K562 (cell line): ENCODE measurements around the gene EFHC2. TPM values are rescaled to one million over a fixed set of nuclear protein-coding genes. Genes with fewer than 3 reads are reported as not detected.

ENCODE experiments used
- BHLHE40 ChIP-seq: IDR thresholded peaks from 2 replicates; pipeline ENCODE4 v1.6.1; 2011; ENCODE audit warnings: low read length, improper control_type of control experiment
- SMAD4 ChIP-seq: fragments of 250-450 bp; sonication (Bioruptor Pico); conservative IDR thresholded peaks from 2 replicates; pipeline ENCODE4 v1.8.0; 2021; ENCODE audit warnings: inconsistent platforms, mild to moderate bottlenecking, moderate library complexity
- TEAD1 ChIP-seq, 2 experiments: fragments of 450-650 bp in 1 of 2; sonication (generic) in 1 of 2; formaldehyde crosslinking; IDR thresholded peaks; 2 replicates each; pipeline versions ENCODE4 v1.4.0 to v1.8.0; 2020 to 2022; ENCODE audit warnings: mild to moderate bottlenecking in 2 of 2, missing genetic modification reagents in 1 of 2
- ZNF407 ChIP-seq: fragments of 450-650 bp; IDR thresholded peaks from 2 replicates; pipeline ENCODE4 v1.6.1; 2016; ENCODE audit warnings: low read depth
- polyA plus RNA-seq, 8 experiments: library from polyadenylated mRNA; depleted of rRNA in 4 of 8; stranded (reverse) in 5 of 8; unstranded in 3 of 8; fragments of >200 nt; fragmentation: Nextera tagmentation in 2 of 8; fragmentation: Illumina TruSeq in 1 of 8; extraction: Ambion mirVana in 2 of 8; extraction: Trizol in 1 of 8; gene quantifications; 2 replicates each; pipeline versions ENCODE4 v1.2.1 to v1.2.3, GENCODE V29; 2011 to 2014; ENCODE audit warnings: inconsistent platforms in 1 of 8, missing spikeins in 1 of 8
- total RNA-seq, 7 experiments: library from RNA; depleted of rRNA in 6 of 7; stranded (reverse); fragments of >200 nt in 6 of 7; fragmentation: Illumina TruSeq in 2 of 7; extraction: Trizol in 2 of 7; gene quantifications; 2 replicates each; pipeline versions ENCODE4 v1.2.1 to v1.2.3, GENCODE V29; 2011 to 2021; ENCODE audit warnings: low replicate concordance in 1 of 7

Gene EFHC2
- total and polyA plus RNA-seq, 9 of the 15 experiments (the other 6 are each of a cell fraction or from before 2014, with no cell fraction given): 1.3 to 8.1 (median 3.0) TPM

GRCh38 chrX:44384688-44385338, 41.3 kb upstream of the EFHC2 start (continued):
- TF ChIP-seq ZNF407 (no peak), TEAD1 (CRISPR knock-in tag; IDR thresholded peaks at IDR 0.05) (peak in 1 of 2 experiments; percentile 45; a peak in 1 of 4 replicates), BHLHE40 (no peak), SMAD4 (CRISPR knock-in tag) (peak; percentile 40; the same call in 1 of the 2 replicates)
